Measurements from ENCODE around the gene FGF12. TPM values are rescaled to one million over a fixed set of nuclear protein-coding genes. Genes with fewer than 3 reads are reported as not detected.

The FGF12 gene
- polyA plus RNA-seq, 2 of the 4 experiments (the other 2 are of a cell fraction) = 0.63 to 1.1 TPM

- H3K27ac ChIP-seq = no peak overlapping the region
- no peaks in the 10 kb centered on the region for H3K4me1 ChIP-seq
- no peak for FAIRE-seq
- no peaks in the 10 kb centered on the region for H3K9me3 ChIP-seq
- no peak for ATAC-seq
- 43% methylated on average over 2 of the region's 2 CpGs for WGBS (ENCODE audit: missing lambda C conversion rate)
- no peak overlapping the region for H3K4me3 ChIP-seq
- no peak overlapping the region for H3K4me2 ChIP-seq
- TF ChIP-seq EP300 (IDR thresholded peaks at IDR 0.05) (no peak), EHMT2 (IDR thresholded peaks at IDR 0.05; ENCODE audit: low read depth) (no peak), MAZ (IDR thresholded peaks at IDR 0.05; ENCODE audit: borderline replicate concordance, low read depth, low read length) (no peak), SREBF2 (IDR thresholded peaks at IDR 0.05) (no peak), RARB (CRISPR knock-in tag; IDR thresholded peaks at IDR 0.05) (no peak), CBX8 (IDR thresholded peaks at IDR 0.05) (no peak), HEYL (CRISPR knock-in tag; IDR thresholded peaks at IDR 0.05) (no peak), MAX (IDR thresholded peaks at IDR 0.05) (no peak), KDM1A (IDR thresholded peaks at IDR 0.05; ENCODE audit: low read depth) (no peak), CTCF (IDR thresholded peaks at IDR 0.05) (no peak), GATA3 (IDR thresholded peaks at IDR 0.05; ENCODE audit: borderline replicate concordance) (no peak)
- TF ChIP-seq, protein P1, sequence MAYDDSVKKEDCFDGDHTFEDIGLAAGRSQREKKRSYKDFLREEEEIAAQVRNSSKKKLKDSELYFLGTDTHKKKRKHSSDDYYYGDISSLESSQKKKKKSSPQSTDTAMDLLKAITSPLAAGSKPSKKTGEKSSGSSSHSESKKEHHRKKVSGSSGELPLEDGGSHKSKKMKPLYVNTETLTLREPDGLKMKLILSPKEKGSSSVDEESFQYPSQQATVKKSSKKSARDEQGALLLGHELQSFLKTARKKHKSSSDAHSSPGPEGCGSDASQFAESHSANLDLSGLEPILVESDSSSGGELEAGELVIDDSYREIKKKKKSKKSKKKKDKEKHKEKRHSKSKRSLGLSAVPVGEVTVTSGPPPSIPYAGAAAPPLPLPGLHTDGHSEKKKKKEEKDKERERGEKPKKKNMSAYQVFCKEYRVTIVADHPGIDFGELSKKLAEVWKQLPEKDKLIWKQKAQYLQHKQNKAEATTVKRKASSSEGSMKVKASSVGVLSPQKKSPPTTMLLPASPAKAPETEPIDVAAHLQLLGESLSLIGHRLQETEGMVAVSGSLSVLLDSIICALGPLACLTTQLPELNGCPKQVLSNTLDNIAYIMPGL (CRISPR knock-in tag; IDR thresholded peaks at IDR 0.05; ENCODE audit: borderline replicate concordance) = no peak
- TF ChIP-seq, protein P2, sequence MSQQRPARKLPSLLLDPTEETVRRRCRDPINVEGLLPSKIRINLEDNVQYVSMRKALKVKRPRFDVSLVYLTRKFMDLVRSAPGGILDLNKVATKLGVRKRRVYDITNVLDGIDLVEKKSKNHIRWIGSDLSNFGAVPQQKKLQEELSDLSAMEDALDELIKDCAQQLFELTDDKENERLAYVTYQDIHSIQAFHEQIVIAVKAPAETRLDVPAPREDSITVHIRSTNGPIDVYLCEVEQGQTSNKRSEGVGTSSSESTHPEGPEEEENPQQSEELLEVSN (IDR thresholded peaks at IDR 0.05; ENCODE audit: borderline replicate concordance, low read depth) = no peak
- TF ChIP-seq, protein P3, sequence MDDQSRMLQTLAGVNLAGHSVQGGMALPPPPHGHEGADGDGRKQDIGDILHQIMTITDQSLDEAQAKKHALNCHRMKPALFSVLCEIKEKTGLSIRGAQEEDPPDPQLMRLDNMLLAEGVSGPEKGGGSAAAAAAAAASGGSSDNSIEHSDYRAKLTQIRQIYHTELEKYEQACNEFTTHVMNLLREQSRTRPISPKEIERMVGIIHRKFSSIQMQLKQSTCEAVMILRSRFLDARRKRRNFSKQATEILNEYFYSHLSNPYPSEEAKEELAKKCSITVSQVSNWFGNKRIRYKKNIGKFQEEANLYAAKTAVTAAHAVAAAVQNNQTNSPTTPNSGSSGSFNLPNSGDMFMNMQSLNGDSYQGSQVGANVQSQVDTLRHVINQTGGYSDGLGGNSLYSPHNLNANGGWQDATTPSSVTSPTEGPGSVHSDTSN (IDR thresholded peaks at IDR 0.05) = no peak
- ChIA-PET CTCF (no interaction called here), POLR2A (no interaction called here)
- no peak for DNase-seq (ENCODE audit: low read depth in 1 of 2, low spot score in 1 of 2)
These were observed 388.1 kb downstream of the FGF12 start for GRCh38 chr3:192339214-192339613.

DNA sequence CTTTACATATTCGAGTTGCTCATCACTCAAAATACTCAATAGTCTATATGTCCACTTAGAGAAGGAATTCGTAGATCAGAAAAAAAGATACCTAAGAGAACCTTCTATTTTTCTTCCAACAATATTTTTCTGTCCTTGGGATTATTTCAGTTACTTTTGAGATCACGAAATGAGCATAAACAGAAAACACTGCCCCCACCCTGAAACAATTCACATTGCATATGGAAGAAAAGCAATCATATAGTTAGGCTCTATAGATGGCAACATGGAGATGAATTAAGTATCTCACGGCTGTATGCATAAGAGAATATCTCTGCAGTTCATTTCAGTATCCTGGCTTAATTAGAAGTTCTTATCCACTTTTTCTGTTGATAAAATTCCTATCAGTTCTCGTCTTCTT, 391.1 kb downstream of the FGF12 start:
- DNase-seq (ENCODE audit: low read depth in 1 of 2, low spot score in 1 of 2) = no peak
- Histone ChIP-seq H3K4me2 (no peak overlapping the region), H3K9me3 (no peaks in the 10 kb centered on the region), H3K4me3 (no peak overlapping the region), H3K4me1 (no peaks in the 10 kb centered on the region), H3K27ac (no peak overlapping the region)
- FAIRE-seq = no peak
- no peak for ATAC-seq
- WGBS (ENCODE audit: missing lambda C conversion rate) = 5% methylated on average over 5 of the region's 5 CpGs
- no peak for TF ChIP-seq GATA3 (IDR thresholded peaks at IDR 0.05; ENCODE audit: borderline replicate concordance)
- no peak for TF ChIP-seq FOXS1 (CRISPR knock-in tag; IDR thresholded peaks at IDR 0.05)
- CTCF ChIA-PET = no interaction called here
- POLR2A ChIA-PET = no interaction called here

- H3K4me1 ChIP-seq = no peaks in the 10 kb centered on the region
- ATAC-seq (no peak), DNase-seq (ENCODE audit: low read depth in 1 of 2, low spot score in 1 of 2) (no peak), FAIRE-seq (no peak)
- ChIA-PET CTCF (no interaction called here), POLR2A (no interaction called here)
- no peak overlapping the region for H3K4me2 ChIP-seq
- no peak overlapping the region for H3K4me3 ChIP-seq
- no peak overlapping the region for H3K27ac ChIP-seq
- no peaks in the 10 kb centered on the region for H3K9me3 ChIP-seq
- 21% methylated on average over 6 of the region's 6 CpGs for WGBS (ENCODE audit: missing lambda C conversion rate)
- TF ChIP-seq JUNB (IDR thresholded peaks at IDR 0.05) (no peak), CTCF (IDR thresholded peaks at IDR 0.05) (no peak)
These were observed 394.7 kb downstream of the FGF12 start for GRCh38 chr3:192332386-192333291.

Data from A549 (cell line).